ENCODE results near the gene PTPRJ.
A peak's percentile ranks its signal among the peaks of the same experiment; 100 is the strongest.

The PTPRJ gene

GRCh38 chr11:48095779-48096470 lies 115.6 kb downstream of the PTPRJ start:
- no peak for FAIRE-seq
- DNase-seq (ENCODE audit: insufficient read length), result no peak

GRCh38 chr11:48096588-48097525 lies 116.5 kb downstream of the PTPRJ start:
- DNase-seq (ENCODE audit: insufficient read length) (no peak), FAIRE-seq (no peak)
- no peak for TF ChIP-seq POLR2AphosphoS5 (IDR thresholded peaks at IDR 0.05; ENCODE audit: low read depth, low read length)
- TF ChIP-seq POLR2A (IDR thresholded peaks at IDR 0.05; ENCODE audit: low read depth, low read length), result no peak
- TF ChIP-seq TAF1 (IDR thresholded peaks at IDR 0.05; ENCODE audit: borderline replicate concordance, low read depth, low read length), result no peak

More at GRCh38 chr11:48095779-48096470, 115.6 kb downstream of the PTPRJ start:
- TF ChIP-seq POLR2AphosphoS5 (IDR thresholded peaks at IDR 0.05; ENCODE audit: low read depth, low read length) (no peak), POLR2A (IDR thresholded peaks at IDR 0.05; ENCODE audit: low read depth, low read length) (no peak), TAF1 (IDR thresholded peaks at IDR 0.05; ENCODE audit: borderline replicate concordance, low read depth, low read length) (no peak)

GRCh38 chr11:48098024-48098423 lies 117.7 kb downstream of the PTPRJ start:
- FAIRE-seq (no peak), DNase-seq (ENCODE audit: insufficient read length) (no peak)
- TF ChIP-seq POLR2A (IDR thresholded peaks at IDR 0.05; ENCODE audit: low read depth, low read length) (no peak), POLR2AphosphoS5 (IDR thresholded peaks at IDR 0.05; ENCODE audit: low read depth, low read length) (no peak), TAF1 (IDR thresholded peaks at IDR 0.05; ENCODE audit: borderline replicate concordance, low read depth, low read length) (no peak)

DNA sequence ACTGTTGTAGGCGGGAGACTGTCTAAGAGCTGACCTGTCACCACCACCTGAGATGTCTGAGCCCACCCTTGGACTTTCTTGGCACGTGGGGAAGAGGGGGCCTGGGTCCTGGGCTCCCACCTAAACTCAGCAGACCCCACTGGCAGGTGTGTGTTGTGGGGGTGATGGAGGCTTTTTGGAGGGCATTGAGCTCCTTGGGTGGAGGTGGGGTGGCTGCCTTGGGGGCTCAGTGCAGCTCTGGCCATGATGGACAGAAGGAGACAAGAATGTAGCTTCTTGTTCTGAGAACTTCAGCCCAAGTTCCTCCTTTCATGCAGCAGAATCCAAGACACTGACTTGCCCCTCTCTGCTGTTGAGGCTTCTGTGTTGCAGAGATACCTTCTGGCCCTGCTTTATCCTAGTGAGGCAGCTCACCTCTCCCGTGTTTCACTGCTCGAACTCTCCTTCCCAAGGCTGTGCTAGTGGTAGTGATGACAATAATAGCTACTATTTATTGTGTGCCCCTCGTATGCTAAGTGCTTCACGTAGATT lies 119.6 kb downstream of the PTPRJ start:
- TF ChIP-seq POLR2AphosphoS5 (IDR thresholded peaks at IDR 0.05; ENCODE audit: low read depth, low read length), result no peak
- no peak for TF ChIP-seq POLR2A (IDR thresholded peaks at IDR 0.05; ENCODE audit: low read depth, low read length)
- TF ChIP-seq TAF1 (IDR thresholded peaks at IDR 0.05; ENCODE audit: borderline replicate concordance, low read depth, low read length), result no peak
- DNase-seq (ENCODE audit: insufficient read length) (no peak), FAIRE-seq (no peak)

GRCh38 chr11:48101044-48101733 lies 120.8 kb downstream of the PTPRJ start:
- FAIRE-seq (no peak), DNase-seq (ENCODE audit: insufficient read length) (no peak)
- no peak for TF ChIP-seq POLR2AphosphoS5 (IDR thresholded peaks at IDR 0.05; ENCODE audit: low read depth, low read length)
- no peak for TF ChIP-seq POLR2A (IDR thresholded peaks at IDR 0.05; ENCODE audit: low read depth, low read length)
- no peak for TF ChIP-seq TAF1 (IDR thresholded peaks at IDR 0.05; ENCODE audit: borderline replicate concordance, low read depth, low read length)

DNA sequence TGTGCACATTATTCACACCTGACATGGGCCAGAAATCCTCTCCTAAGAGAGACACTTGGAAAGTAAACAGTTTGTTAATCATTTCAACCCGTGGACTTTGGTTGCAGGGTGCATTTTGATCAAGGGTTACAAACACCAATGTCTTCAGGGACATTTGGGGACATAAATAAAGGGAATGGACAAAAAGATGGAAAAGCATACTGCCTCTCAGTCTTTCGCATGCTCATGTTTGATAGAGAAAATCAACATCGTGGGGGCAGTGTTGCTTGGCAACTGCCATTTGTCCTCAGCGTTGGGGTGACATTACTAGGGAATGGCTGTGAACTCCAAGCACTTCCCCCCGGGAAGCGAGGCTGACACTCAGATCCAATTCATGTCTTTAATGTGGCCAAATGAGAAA lies 121.6 kb downstream of the PTPRJ start:
- TF ChIP-seq POLR2AphosphoS5 (IDR thresholded peaks at IDR 0.05; ENCODE audit: low read depth, low read length), result no peak
- no peak for TF ChIP-seq POLR2A (IDR thresholded peaks at IDR 0.05; ENCODE audit: low read depth, low read length)
- TF ChIP-seq TAF1 (IDR thresholded peaks at IDR 0.05; ENCODE audit: borderline replicate concordance, low read depth, low read length), result no peak
- no peak for DNase-seq (ENCODE audit: insufficient read length)
- FAIRE-seq, result no peak

DNA sequence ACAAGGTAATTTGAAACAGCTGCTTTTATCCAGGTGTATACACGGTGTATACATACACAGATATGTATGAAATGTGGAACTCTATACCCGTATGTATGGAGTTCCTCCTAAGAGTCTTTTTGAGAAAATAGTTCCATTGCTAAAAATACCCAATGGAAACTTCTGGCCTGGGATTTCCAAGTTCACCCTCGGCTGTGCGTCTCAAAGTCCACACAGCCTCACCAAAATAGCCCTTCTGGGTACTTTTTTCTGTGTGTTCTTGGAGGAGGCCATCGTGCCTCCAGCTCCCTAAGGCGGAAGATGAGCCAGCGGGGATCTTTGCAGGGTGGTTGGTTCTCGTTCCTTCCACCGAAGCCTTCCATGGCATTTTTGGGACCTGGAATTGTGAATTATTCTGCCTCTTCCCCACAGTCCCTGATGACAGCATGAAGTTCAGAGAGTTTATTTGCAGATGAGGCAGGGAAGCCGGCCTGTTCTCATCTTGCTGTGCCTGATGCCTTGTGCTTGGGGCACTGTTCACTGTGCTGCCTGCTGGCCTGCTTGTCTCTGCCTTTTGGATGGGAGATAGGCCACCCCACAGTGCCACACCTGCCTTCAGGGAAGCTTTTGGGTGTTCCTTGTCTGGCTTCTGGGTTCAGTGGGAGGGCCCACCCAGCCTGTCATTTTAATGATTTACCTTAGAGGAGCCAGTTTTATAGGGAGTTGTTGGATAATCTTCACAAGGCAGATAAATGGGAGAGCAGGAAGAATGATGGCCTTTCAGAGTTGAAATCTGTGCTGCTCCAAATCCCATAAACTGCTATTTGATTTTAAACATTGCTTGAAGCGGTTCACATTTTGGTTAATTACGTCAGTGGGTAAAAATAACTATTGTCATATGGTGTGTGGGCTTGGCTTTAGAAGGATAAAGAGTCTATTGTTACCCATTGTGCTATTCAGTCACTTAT lies 123.5 kb downstream of the PTPRJ start:
- FAIRE-seq, result peak; percentile 17
- DNase-seq (ENCODE audit: insufficient read length), result no peak
- TF ChIP-seq TAF1 (IDR thresholded peaks at IDR 0.05; ENCODE audit: borderline replicate concordance, low read depth, low read length), result no peak
- no peak for TF ChIP-seq POLR2AphosphoS5 (IDR thresholded peaks at IDR 0.05; ENCODE audit: low read depth, low read length)
- no peak for TF ChIP-seq POLR2A (IDR thresholded peaks at IDR 0.05; ENCODE audit: low read depth, low read length)

DNA sequence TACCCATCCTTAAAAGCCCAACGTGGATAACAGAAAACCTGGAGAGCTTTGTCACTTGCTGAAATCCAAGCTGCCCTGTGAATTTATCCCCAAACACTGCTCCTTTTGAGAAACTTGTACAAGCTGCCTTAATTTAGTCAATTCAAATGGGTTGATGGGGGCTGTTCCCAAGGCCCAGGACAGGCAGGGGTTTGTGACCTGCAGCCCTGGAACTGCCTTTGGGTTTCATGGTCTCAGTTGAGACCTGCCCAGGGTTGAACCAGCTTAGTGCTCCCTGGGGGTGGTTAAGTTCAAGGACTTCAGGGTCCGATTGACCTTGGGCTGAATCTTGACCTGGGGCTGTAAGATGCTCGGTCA lies 124.2 kb downstream of the PTPRJ start:
- FAIRE-seq, result no peak
- TF ChIP-seq POLR2A (IDR thresholded peaks at IDR 0.05; ENCODE audit: low read depth, low read length) (no peak), POLR2AphosphoS5 (IDR thresholded peaks at IDR 0.05; ENCODE audit: low read depth, low read length) (no peak), TAF1 (IDR thresholded peaks at IDR 0.05; ENCODE audit: borderline replicate concordance, low read depth, low read length) (no peak)

GRCh38 chr11:48105096-48105990 lies 125.0 kb downstream of the PTPRJ start:
- FAIRE-seq, result no peak
- no peak for DNase-seq (ENCODE audit: insufficient read length)
- TF ChIP-seq TAF1 (IDR thresholded peaks at IDR 0.05; ENCODE audit: borderline replicate concordance, low read depth, low read length) (no peak), POLR2AphosphoS5 (IDR thresholded peaks at IDR 0.05; ENCODE audit: low read depth, low read length) (no peak), POLR2A (IDR thresholded peaks at IDR 0.05; ENCODE audit: low read depth, low read length) (no peak)

More for the DNA sequence above, 124.2 kb downstream of the PTPRJ start:
- no peak for DNase-seq (ENCODE audit: insufficient read length)

Measured in GM12892 (cell line).